ENCODE results near the gene PPM1H.

Gene PPM1H

GRCh38 chr12:62597253-62597652 lies 337.7 kb downstream of the PPM1H start:
- DNase-seq: no peak
